Neuron (in vitro differentiated cells): ENCODE results near the gene ULK2.
"Not testable (repeated sequence)": the region's sequence is repeated elsewhere in the genome, so short reads cannot be mapped to it uniquely, and the experiment has no call there.

Source experiments
- H2AFZ ChIP-seq: one replicate; pipeline ENCODE4 v1.6.1; 2013; ENCODE audit warnings: low read depth, mild to moderate bottlenecking, inconsistent platforms, low read length, moderate library complexity
- H3K27me3 ChIP-seq: one replicate; pipeline ENCODE4 v1.6.1; 2013; ENCODE audit warnings: low read length; ENCODE audit not compliant: insufficient read depth
- H3K36me3 ChIP-seq: one replicate; pipeline ENCODE4 v1.6.1; 2013; ENCODE audit warnings: low read length; ENCODE audit not compliant: insufficient read depth
- H3K4me1 ChIP-seq: one replicate; pipeline ENCODE4 v1.6.1; 2013; ENCODE audit warnings: low read length; ENCODE audit not compliant: insufficient read depth
- H3K4me3 ChIP-seq: 2 replicates; pipeline ENCODE4 v1.5.1; 2013; ENCODE audit warnings: mild to moderate bottlenecking, low read length, moderate library complexity
- H3K9me3 ChIP-seq: one replicate; pipeline ENCODE4 v1.6.1; 2013; ENCODE audit warnings: low read length

Gene ULK2

GRCh38 chr17:19867329-19868078 lies at the start of gene ULK2:
TSS of gene ULK2 (minus strand) at chr17:19867936. CDS start at chr17:19867417, 519 bp downstream.
- Histone ChIP-seq H3K4me3 (peak within 1 kb of the TSS; percentile 64), H3K4me1 (peaks cover 3% of the 10 kb centered on the region), H2AFZ (peak within 1 kb of the TSS; percentile 89), H3K36me3 (no peaks in the 10 kb centered on the region), H3K9me3 (peaks cover 8% of the 10 kb centered on the region), H3K27me3 (no peaks in the 10 kb centered on the region)

GRCh38 chr17:19915245-19915978 lies 47.7 kb upstream of the ULK2 start:
- Histone ChIP-seq H3K27me3 (no peaks in the 10 kb centered on the region), H3K36me3 (peaks cover 73% of the 10 kb centered on the region), H2AFZ (no peak overlapping the region), H3K9me3 (no peaks in the 10 kb centered on the region), H3K4me1 (no peaks in the 10 kb centered on the region), H3K4me3 (no peak overlapping the region)

- Histone ChIP-seq H3K27me3 (no peaks in the 10 kb centered on the region), H2AFZ (no peak overlapping the region), H3K36me3 (peaks cover 86% of the 10 kb centered on the region), H3K4me3 (no peak overlapping the region), H3K4me1 (no peaks in the 10 kb centered on the region), H3K9me3 (no peaks in the 10 kb centered on the region)
Observed at GRCh38 chr17:19911033-19911432, 43.3 kb upstream of the ULK2 start.

GRCh38 chr17:19909139-19909538 lies 41.4 kb upstream of the ULK2 start:
- no peaks in the 10 kb centered on the region for H3K4me1 ChIP-seq
- peaks cover 81% of the 10 kb centered on the region for H3K36me3 ChIP-seq

GRCh38 chr17:19905502-19905901 lies 37.8 kb upstream of the ULK2 start:
- Histone ChIP-seq H3K9me3 (no peaks in the 10 kb centered on the region), H2AFZ (no peak overlapping the region), H3K4me1 (no peaks in the 10 kb centered on the region), H3K27me3 (no peaks in the 10 kb centered on the region), H3K4me3 (no peak overlapping the region), H3K36me3 (peaks cover 84% of the 10 kb centered on the region)

More at GRCh38 chr17:19909139-19909538, 41.4 kb upstream of the ULK2 start:
- Histone ChIP-seq H3K9me3 (no peaks in the 10 kb centered on the region), H3K4me3 (no peak overlapping the region), H3K27me3 (no peaks in the 10 kb centered on the region), H2AFZ (no peak overlapping the region)

- Histone ChIP-seq H3K36me3 (peaks cover 82% of the 10 kb centered on the region), H3K4me3 (no peak overlapping the region), H3K9me3 (no peaks in the 10 kb centered on the region), H3K4me1 (no peaks in the 10 kb centered on the region), H3K27me3 (no peaks in the 10 kb centered on the region), H2AFZ (no peak overlapping the region)
Observed at GRCh38 chr17:19904924-19905323, 37.2 kb upstream of the ULK2 start.

- H3K36me3 ChIP-seq = peaks cover 81% of the 10 kb centered on the region
- H3K27me3 ChIP-seq = no peaks in the 10 kb centered on the region
- H3K4me3 ChIP-seq = no peak overlapping the region
- no peak overlapping the region for H2AFZ ChIP-seq
- H3K9me3 ChIP-seq = no peaks in the 10 kb centered on the region
- no peaks in the 10 kb centered on the region for H3K4me1 ChIP-seq
Observed at GRCh38 chr17:19904412-19904811, 36.7 kb upstream of the ULK2 start.

- no peaks in the 10 kb centered on the region for H3K27me3 ChIP-seq
- no peaks in the 10 kb centered on the region for H3K9me3 ChIP-seq
- no peak overlapping the region for H3K4me3 ChIP-seq
- no peaks in the 10 kb centered on the region for H3K4me1 ChIP-seq
- H3K36me3 ChIP-seq = peaks cover 46% of the 10 kb centered on the region
- H2AFZ ChIP-seq = no peak overlapping the region
Observed at GRCh38 chr17:19900809-19901208, 33.1 kb upstream of the ULK2 start.

GRCh38 chr17:19897903-19898302 lies 30.2 kb upstream of the ULK2 start:
- no peaks in the 10 kb centered on the region for H3K9me3 ChIP-seq
- H2AFZ ChIP-seq = no peak overlapping the region
- peaks cover 22% of the 10 kb centered on the region for H3K36me3 ChIP-seq
- H3K4me3 ChIP-seq = no peak overlapping the region
- H3K4me1 ChIP-seq = no peaks in the 10 kb centered on the region
- no peaks in the 10 kb centered on the region for H3K27me3 ChIP-seq

- H3K9me3 ChIP-seq = no peaks in the 10 kb centered on the region
Observed at GRCh38 chr17:19897090-19897837, 29.5 kb upstream of the ULK2 start.

GRCh38 chr17:19896679-19897078 lies 28.9 kb upstream of the ULK2 start:
- Histone ChIP-seq H3K4me3 (no peak overlapping the region), H3K9me3 (no peaks in the 10 kb centered on the region), H3K27me3 (no peaks in the 10 kb centered on the region), H3K36me3 (peaks cover 17% of the 10 kb centered on the region), H2AFZ (no peak overlapping the region), H3K4me1 (no peaks in the 10 kb centered on the region)

More at GRCh38 chr17:19897090-19897837, 29.5 kb upstream of the ULK2 start:
- Histone ChIP-seq H2AFZ (no peak overlapping the region), H3K4me3 (no peak overlapping the region), H3K4me1 (no peaks in the 10 kb centered on the region), H3K36me3 (peaks cover 21% of the 10 kb centered on the region), H3K27me3 (no peaks in the 10 kb centered on the region)

GRCh38 chr17:19890554-19890953 lies 22.8 kb upstream of the ULK2 start:
- not testable (repeated sequence) for H3K36me3 ChIP-seq, H3K27me3 ChIP-seq, H3K4me1 ChIP-seq, H3K4me3 ChIP-seq, H2AFZ ChIP-seq, H3K9me3 ChIP-seq

GRCh38 chr17:19890001-19890400 lies 22.3 kb upstream of the ULK2 start:
- not testable (repeated sequence) for H3K27me3 ChIP-seq, H3K9me3 ChIP-seq, H3K4me3 ChIP-seq, H3K4me1 ChIP-seq, H2AFZ ChIP-seq, H3K36me3 ChIP-seq
